HG03571 (cell line): ENCODE measurements around the gene IGF2BP2.
A peak's percentile ranks its signal among the peaks of the same experiment; 100 is the strongest.
"Not testable (repeated sequence)": the region's sequence is repeated elsewhere in the genome, so short reads cannot be mapped to it uniquely, and the experiment has no call there.

ENCODE experiments used
- ATAC-seq: cut with Tn5 transposase; IDR thresholded peaks from one replicate; pipeline ENCODE4 v1.9.1; 2021; ENCODE audit not compliant: unreplicated experiment

The IGF2BP2 gene

GRCh38 chr3:185825006-185825638, at the start of gene IGF2BP2:
TSS of gene IGF2BP2 (minus strand) at chr3:185825042. CDS start at chr3:185824960, 82 bp downstream.
- ATAC-seq: peak; percentile 70

- ATAC-seq: no peak
Observed at GRCh38 chr3:185874119-185874518, 49.3 kb upstream of the IGF2BP2 start.

DNA sequence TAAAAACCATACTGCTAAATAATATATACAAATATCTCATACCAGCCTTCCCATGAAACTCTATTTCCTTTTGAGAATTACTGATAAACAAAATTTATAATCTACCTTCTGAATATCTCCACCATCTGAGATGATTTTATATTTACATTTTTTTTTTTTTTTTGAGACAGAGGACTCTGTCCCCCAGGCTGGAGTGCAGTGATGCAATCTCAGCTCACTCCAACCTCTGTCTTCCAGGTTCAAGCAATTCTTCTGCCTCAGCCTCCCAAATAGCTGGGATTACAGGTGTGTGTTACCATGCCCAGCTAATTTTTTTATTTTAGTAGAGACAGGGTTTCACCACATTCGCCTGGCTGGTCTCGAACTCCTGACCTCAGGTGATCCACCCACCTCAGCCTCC, 42.8 kb upstream of the IGF2BP2 start:
- ATAC-seq: no peak

- ATAC-seq: no peak
Observed at GRCh38 chr3:185866995-185867394, 42.2 kb upstream of the IGF2BP2 start.

- no peak for ATAC-seq
Observed at GRCh38 chr3:185866555-185866954, 41.7 kb upstream of the IGF2BP2 start.

DNA sequence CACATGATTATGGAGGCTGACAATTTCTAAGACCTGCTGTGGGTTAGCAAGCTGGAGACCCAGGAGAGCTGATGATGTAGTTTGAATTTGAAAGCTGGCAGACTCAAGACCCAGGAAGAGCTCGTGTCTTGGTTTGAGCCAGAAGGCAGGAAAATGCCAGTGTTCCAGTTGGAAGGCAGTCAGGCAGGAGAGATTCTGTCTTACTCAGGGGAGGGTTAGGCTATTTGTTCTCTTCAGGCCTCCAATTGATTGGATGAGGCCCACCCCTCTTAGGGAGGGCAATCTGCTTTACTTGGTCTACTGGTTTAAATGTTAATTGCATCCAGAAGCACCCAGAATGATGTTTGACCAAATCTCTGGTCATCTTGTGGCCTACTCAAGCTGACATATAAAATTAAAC, 40.4 kb upstream of the IGF2BP2 start:
- no peak for ATAC-seq

DNA sequence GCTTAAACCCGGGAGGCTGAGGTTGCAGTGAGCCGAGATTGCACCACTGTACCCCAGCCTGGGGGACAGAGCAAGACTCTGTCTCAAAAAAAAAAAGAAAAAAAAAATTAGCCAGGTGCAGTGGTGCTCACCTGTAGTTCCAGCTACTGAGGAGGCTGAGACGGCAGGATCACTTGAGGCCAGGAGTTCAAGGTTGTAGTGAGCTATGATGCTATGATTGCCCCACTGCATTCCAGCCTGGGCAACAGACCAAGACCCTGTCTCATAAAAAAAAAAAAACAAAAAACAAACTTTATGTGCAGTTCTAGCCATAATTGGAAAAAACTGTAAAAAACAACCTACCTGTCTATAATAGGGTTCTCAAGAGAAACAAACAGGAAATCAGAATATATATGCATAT, 39.9 kb upstream of the IGF2BP2 start:
- ATAC-seq: no peak

GRCh38 chr3:185862920-185863319, 38.1 kb upstream of the IGF2BP2 start:
- no peak for ATAC-seq

DNA sequence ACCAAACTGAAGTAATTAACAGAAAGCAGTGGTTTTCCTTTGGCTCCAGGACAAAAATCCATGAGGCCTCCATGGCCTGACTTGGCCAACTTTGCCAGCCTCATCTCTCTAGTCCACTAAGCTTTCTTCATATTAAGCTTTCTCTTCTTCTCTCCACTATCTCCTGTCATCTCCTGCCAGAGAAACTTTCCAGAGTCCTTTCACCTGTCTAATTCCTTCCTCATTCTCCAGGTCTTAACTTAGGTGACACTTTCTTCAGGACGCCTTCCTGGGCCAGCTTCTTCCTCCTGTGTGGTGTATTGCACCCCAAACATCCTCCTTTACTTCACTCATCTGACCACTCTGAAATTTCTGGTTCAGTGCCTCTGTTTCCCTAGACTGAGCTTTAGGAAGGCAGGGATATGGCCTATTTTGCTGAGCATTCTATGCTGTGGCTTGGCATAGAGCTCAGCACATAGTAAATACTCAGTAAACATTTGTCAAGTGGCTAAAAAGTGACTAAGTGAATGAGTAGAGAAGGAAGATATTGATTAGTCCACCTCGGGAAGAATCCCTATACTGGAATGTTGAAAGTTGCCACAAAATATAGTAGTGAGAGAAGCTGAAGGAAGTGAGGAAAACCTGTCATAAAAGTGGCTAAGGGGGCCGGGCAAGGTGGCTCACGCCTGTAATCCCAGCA, 34.6 kb upstream of the IGF2BP2 start:
- ATAC-seq: no peak

- ATAC-seq: no peak
Observed at GRCh38 chr3:185858502-185859225, 33.8 kb upstream of the IGF2BP2 start.

DNA sequence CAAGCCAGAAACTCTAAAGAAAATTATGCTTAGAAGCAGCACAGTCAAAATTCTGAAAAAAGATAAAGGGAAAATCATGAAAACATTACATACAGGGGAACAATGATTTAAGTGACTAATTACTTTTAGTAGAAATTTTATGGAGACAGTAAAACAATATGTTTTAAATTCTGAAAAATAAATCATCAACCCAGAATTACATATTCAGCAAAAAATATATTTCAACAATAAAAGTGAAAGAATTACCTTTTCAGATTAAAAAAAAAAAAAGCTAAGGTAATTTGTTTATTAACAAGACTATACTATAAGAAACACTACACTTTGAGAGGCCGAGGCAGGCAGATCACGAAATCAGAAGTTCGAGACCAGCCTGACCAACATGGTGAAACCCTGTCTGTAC, 32.4 kb upstream of the IGF2BP2 start:
- no peak for ATAC-seq

- no peak for ATAC-seq
Observed at GRCh38 chr3:185856652-185857051, 31.8 kb upstream of the IGF2BP2 start.

DNA sequence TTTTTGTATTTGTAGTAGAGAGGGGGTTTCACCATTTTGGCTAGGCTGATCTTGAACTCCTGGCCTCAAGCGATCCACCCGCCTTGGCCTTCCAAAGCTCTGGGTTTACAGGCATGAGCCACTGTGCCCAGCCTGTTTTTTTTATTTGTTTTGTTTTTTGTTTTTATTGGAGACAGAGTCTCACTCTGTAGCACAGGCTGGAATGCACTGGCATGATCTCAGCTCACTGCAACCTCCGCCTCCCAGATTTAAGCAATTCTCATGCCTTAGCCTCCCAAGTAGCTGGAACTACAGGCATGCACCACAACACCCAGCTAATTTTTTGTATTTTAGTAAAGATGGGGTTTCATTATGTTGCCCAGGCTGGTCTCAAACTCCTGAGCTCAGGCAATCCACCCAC, 28.9 kb upstream of the IGF2BP2 start:
- not testable (repeated sequence) for ATAC-seq

DNA sequence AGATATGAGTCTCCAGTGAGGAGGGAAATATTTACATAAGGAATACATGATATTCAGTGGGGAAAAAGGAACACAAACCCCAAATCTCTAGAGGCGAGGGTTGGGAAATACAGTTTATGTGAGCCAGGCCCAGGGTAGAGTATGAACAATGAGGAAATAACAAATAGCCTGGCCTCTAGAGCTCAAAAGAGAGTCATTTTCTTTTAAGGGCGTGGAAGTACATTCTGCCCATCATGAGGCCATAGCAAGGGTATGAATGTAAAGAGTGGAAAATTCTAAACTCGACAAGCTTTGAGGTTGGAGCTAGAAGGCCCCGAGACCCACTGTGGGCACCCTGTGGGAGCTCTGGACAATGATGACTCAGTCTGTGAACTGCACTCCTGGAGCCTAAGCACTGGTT, 27.8 kb upstream of the IGF2BP2 start:
- no peak for ATAC-seq

- no peak for ATAC-seq
Observed at GRCh38 chr3:185851959-185852358, 27.1 kb upstream of the IGF2BP2 start.

DNA sequence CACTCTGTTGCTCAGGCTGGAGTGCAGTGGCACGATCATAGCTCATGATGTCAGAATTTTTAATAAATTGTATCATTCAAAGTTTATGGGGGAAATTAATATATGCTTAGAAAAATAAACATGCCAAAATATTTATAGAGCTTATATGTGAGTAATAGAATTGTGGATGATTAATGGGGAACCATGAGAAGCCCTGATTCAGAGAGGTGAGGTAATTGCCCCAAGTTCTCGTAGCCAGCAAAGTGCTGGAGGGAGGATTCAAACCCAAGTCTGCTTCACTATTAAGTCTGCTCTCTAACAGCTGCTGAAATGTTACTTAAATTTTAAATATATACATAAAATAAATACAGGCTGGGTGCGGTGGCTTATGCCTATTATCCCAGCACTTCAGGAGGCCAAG, 26.2 kb upstream of the IGF2BP2 start:
- ATAC-seq: no peak

GRCh38 chr3:185847506-185847905, 22.7 kb upstream of the IGF2BP2 start:
- ATAC-seq: no peak

DNA sequence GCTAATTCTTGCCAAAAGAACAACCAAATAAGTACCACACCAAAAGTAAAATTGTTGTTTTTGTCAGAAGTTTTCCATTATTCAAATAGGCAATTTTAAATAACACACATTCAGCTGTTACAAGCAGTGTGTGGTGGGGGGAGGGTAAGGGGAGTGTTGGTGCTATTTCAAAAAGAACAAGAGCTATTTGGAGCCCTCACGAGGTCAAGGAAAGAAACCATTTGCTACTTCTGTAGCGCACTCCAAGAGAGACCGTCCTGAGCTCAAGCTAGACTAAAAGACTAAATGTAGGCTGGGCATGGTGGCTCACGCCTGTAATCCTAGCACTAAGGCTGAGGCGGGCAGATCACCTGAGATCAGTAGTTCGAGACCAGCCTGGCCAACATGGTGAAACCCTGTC, 21.2 kb upstream of the IGF2BP2 start:
- no peak for ATAC-seq

- no peak for ATAC-seq
Observed at GRCh38 chr3:185844051-185844450, 19.2 kb upstream of the IGF2BP2 start.

DNA sequence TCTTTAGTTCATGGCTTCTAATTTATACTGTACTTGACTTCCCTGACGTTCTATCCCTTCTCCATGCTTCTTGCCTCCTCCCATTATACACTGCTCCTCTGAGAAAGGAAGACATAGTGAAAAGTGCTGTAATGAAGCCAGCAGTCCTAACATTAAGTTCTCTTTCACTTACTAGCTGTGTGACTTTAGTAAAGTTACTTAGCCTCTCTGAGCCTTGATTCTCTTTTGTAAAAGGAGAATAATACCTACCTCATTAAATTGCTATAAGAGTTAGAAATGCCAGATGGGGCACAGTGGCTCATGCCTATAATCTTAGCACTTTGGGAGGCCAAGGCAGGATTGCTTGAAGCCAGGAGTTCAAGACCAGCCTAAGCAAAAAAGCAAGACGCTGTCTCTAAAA, 18.8 kb upstream of the IGF2BP2 start:
- no peak for ATAC-seq

DNA sequence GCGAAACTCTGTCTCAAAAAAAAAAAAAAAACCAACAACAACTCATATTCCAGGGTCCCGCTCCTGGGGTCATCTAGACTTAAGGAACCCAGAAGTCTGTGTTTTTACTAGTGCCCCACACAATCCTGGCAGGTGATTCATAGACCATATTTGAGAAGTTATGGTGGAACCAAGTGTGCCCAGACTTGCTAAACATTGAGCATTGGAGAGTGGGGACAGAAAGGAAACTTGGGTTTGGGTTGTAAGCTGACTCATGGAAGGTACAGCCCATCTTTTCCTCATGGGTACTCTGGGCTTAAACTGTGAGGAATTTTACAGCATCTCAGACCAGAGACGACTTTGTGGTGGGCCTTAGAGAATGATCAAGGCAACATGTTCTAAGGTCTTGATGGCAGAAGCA, 18.3 kb upstream of the IGF2BP2 start:
- no peak for ATAC-seq

- ATAC-seq: no peak
Observed at GRCh38 chr3:185842241-185842640, 17.4 kb upstream of the IGF2BP2 start.
